ENCODE data around the gene CNOT10.

The CNOT10 gene

DNA sequence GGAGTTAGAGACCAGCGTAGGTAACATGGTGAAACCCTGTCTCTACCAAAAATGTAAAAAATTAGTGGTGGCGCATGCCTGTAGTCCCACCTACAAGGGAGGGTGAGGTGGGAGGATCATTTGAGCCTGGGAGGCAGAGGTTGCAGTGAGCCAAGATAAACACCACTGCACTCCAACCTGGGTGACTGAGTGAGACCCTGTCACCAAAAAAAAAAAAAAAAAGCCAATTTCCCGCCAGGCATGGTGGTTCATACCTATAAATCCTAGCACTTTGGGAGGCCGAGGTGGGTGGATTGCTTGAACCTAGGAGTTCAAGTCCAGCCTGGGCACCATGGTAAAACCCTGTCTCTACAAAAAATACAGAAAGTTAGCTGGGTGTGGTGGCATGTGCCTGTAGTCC lies 6.9 kb downstream of the CNOT10 start:
- H3K4me3 ChIP-seq (ENCODE audit: low read depth, low read length): no peak overlapping the region
- DNase-seq (ENCODE audit: low read depth): no peak
- TF ChIP-seq, protein P1, sequence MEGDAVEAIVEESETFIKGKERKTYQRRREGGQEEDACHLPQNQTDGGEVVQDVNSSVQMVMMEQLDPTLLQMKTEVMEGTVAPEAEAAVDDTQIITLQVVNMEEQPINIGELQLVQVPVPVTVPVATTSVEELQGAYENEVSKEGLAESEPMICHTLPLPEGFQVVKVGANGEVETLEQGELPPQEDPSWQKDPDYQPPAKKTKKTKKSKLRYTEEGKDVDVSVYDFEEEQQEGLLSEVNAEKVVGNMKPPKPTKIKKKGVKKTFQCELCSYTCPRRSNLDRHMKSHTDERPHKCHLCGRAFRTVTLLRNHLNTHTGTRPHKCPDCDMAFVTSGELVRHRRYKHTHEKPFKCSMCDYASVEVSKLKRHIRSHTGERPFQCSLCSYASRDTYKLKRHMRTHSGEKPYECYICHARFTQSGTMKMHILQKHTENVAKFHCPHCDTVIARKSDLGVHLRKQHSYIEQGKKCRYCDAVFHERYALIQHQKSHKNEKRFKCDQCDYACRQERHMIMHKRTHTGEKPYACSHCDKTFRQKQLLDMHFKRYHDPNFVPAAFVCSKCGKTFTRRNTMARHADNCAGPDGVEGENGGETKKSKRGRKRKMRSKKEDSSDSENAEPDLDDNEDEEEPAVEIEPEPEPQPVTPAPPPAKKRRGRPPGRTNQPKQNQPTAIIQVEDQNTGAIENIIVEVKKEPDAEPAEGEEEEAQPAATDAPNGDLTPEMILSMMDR (IDR thresholded peaks at IDR 0.05; ENCODE audit: low read depth, low read length, missing control alignments): no peak

DNA sequence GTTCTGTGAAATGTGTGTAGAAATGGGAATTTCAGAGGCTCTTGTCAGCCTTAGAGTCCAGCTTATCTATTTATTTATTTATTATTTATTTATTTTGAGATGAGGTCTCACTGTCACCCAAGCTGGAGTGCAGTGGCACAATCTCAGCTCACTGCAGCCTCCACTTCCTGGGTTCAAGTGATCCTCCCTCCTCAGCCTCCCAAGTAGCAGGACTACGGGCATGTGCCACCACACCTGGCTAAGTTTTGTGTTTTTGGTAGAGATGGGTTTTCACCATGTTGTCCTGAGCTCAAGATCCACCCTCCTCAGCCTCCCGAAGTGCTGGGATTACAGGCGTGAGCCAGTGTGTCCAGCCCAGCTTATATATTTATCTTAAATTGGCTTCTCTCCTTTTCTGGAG lies 11.5 kb downstream of the CNOT10 start:
- DNase-seq (ENCODE audit: low read depth): no peak
- TF ChIP-seq, protein P1 (IDR thresholded peaks at IDR 0.05; ENCODE audit: low read depth, low read length, missing control alignments): no peak
- H3K4me3 ChIP-seq (ENCODE audit: low read depth, low read length): no peak overlapping the region

DNA sequence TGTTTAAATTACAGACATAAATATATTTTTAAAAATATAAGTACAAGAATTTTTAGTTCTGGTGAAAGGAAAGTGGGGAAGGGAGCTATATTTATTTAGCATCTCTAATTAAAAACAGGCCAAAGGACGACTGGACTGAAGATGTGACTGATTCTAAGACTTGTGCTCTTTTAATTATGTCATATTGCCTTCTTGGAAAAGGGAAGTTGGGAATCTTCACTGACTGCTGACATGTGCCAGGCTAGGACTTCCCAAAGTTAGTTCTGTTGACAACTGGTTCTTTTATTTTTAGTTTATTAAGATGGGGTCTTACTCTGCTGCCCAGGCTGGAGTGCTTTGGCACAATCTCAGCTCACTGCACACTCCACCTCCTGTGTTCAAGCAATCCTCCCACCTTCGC lies 13.5 kb downstream of the CNOT10 start:
- H3K4me3 ChIP-seq (ENCODE audit: low read depth, low read length): no peak overlapping the region
- TF ChIP-seq, protein P1 (IDR thresholded peaks at IDR 0.05; ENCODE audit: low read depth, low read length, missing control alignments): no peak

DNA sequence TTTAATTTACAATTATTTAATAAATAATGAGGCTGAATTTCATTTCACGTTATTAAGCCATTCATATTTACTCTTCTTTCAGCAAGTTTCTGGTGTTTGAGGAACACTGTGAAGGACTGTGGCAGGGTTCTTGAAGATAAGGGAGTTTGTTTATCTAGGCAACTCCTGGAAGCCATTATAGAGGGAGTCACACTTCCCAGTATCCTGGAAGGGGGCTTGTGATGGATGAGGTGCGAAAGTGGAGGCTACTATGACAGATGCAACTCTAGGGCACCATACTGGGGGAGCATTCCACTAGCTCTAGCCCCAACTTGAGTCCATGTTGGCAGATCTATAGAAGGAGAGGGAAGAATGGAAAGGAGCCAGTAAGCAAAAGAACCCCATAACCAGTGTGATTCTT lies 14.4 kb downstream of the CNOT10 start:
- H3K4me3 ChIP-seq (ENCODE audit: low read depth, low read length): no peak overlapping the region
- TF ChIP-seq, protein P1 (IDR thresholded peaks at IDR 0.05; ENCODE audit: low read depth, low read length, missing control alignments): no peak
- DNase-seq (ENCODE audit: low read depth): no peak

More for the DNA sequence above, 13.5 kb downstream of the CNOT10 start:
- no peak for DNase-seq (ENCODE audit: low read depth)

DNA sequence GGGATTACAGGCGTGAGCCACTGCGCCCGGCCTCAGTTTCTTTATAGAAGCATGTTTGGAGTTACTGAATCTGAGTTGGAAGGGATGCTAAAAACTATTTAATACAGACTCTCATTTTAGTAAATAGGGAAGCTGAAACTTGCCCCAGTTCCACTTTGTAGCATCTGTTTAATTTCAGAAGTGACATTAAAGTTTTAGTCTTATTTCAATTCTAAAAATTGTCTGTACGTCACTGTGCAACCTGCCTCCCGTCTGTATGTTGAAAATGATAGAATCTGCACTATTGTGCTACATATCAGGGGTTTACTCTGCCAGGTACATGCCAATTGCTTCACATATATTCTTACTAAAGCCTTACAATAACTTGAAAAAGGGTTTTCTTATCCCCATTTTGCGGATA lies 15.3 kb downstream of the CNOT10 start:
- no peak overlapping the region for H3K4me3 ChIP-seq (ENCODE audit: low read depth, low read length)

DNA sequence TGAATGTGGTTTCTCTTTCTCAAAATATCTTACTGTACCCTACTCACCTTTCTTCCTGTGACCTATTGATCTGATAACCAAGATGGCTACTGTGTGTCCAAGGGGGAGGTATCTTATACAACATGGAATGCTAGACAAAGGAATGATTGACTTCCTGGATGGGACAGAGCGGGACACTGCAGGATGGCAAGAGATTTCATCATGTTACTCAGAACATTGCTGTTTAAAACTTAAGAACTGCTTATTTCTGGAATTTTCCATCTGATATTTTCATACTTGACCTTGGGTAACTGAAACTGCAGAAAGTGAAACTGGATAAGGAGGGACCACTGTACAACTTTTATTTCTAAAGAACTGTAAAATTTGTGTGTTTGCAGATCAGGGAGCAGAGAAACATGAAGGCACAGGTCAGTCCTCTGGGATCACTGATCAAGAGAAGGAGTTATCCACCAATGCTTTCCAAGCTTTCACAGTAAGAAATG lies 18.5 kb downstream of the CNOT10 start:
- DNase-seq (ENCODE audit: low read depth): no peak
- TF ChIP-seq, protein P1 (IDR thresholded peaks at IDR 0.05; ENCODE audit: low read depth, low read length, missing control alignments): no peak

More for the DNA sequence above, 15.3 kb downstream of the CNOT10 start:
- TF ChIP-seq, protein P1 (IDR thresholded peaks at IDR 0.05; ENCODE audit: low read depth, low read length, missing control alignments): no peak
- no peak for DNase-seq (ENCODE audit: low read depth)

DNA sequence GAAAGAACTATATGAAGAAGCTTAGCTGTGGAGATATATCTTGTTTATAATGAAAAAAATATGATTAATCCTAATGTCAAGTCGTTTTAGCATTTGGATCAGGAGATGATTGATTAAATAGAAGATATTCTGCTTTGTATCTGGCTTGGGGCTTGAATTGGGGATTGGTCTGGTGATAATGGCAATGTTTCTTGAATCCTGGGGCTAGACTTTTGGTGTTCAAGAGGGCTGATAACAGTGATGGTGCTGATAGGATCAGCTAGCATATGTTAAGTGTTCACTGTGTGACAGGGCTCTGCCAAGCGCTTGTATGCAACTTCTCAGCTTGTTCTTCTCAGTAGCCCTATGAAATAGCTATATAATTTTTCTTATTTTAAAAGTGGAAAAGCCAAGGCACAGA lies 20.2 kb downstream of the CNOT10 start:
- no peak for DNase-seq (ENCODE audit: low read depth)
- TF ChIP-seq, protein P1 (IDR thresholded peaks at IDR 0.05; ENCODE audit: low read depth, low read length, missing control alignments): no peak
- H3K4me3 ChIP-seq (ENCODE audit: low read depth, low read length): no peak overlapping the region

More for the DNA sequence above, 18.5 kb downstream of the CNOT10 start:
- no peak overlapping the region for H3K4me3 ChIP-seq (ENCODE audit: low read depth, low read length)
